Type B pancreatic cell (in vitro differentiated cells): ENCODE results near the gene RNF115. TPM values are rescaled to one million over a fixed set of nuclear protein-coding genes. Genes with fewer than 3 reads are reported as not detected.

Source experiments
- DNase-seq: peaks from one replicate; pipeline ENCODE4 v3.0.0; 2021; ENCODE audit warnings: mixed read lengths; ENCODE audit not compliant: unreplicated experiment; ENCODE audit errors: extremely low spot score
- H3K27ac Mint-ChIP-seq: 2 replicates; pipeline ENCODE4 v1.8.0; 2021; ENCODE audit warnings: mild to moderate bottlenecking, mixed read lengths
- H3K27me3 Mint-ChIP-seq: 2 replicates; pipeline ENCODE4 v1.8.0; 2021; ENCODE audit warnings: mixed read lengths
- H3K36me3 Mint-ChIP-seq: 2 replicates; pipeline ENCODE4 v1.8.0; 2021; ENCODE audit warnings: mixed read lengths
- H3K4me1 Mint-ChIP-seq: one replicate; pipeline ENCODE4 v1.8.0; 2021; ENCODE audit warnings: mixed read lengths; ENCODE audit not compliant: unreplicated experiment
- H3K4me3 Mint-ChIP-seq: 2 replicates; pipeline ENCODE4 v1.8.0; 2021; ENCODE audit warnings: mild to moderate bottlenecking, mixed read lengths
- H3K9me3 Mint-ChIP-seq: 2 replicates; pipeline ENCODE4 v1.8.0; 2021; ENCODE audit warnings: mixed read lengths
- total RNA-seq: library from RNA; stranded (reverse); gene quantifications from 2 replicates; pipeline ENCODE4 v1.2.1, GENCODE V29; 2021; ENCODE audit warnings: low replicate concordance
- TF ChIP-seq, protein P1 (sequence below): fragments of 200-600 bp; sonication (generic); conservative IDR thresholded peaks from 2 replicates; pipeline ENCODE4 v1.5.0; 2021; ENCODE audit warnings: antibody characterized with exemption, mild to moderate bottlenecking

Gene RNF115
- total RNA-seq, 1 donor from 2014 or later: 10.6 TPM

DNA sequence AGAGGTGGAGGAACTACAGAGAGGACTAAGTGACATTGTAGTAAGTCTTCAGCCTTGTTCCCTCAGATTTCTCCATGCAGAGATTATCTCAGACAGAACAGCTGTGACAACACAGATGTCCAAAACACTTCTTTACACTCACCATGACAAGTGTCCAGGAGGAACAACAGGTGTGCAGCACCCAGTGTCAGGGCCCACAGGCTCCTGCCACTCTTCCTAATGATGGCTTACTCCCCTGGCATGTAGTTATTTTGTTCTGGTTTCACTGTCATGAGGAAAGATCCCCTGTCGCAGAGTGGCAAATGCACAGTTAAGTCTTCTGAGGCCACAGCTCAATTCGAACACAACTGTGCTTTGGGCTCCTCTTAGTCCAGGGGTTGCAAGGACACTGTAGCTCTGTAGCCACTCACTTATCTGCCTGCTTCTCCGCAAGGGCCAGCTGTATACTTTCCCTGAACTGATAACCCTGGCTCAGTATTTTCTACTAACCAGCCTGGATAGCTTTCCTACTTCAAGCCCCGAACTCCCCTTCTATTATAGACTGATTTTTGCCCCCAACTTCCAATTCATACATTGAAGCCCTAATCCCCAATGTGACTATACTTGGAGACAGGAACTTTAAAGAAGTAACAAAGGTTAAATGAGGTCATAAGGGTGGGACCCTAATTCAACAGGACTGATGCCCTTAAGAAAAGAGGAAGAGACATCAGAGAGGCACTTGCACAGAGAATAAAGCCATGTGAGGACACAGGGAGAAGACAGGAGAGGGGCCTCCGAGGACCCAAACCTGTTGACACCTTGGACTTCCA lies 127.9 kb downstream of the RNF115 start:
- Mint-ChIP-seq H3K9me3 (no peaks in the 10 kb centered on the region), H3K4me3 (no peak overlapping the region), H3K27ac (no peak overlapping the region), H3K4me1 (no peaks in the 10 kb centered on the region), H3K27me3 (peaks cover 13% of the 10 kb centered on the region), H3K36me3 (no peaks in the 10 kb centered on the region)
- DNase-seq: no peak
- TF ChIP-seq, protein P1, sequence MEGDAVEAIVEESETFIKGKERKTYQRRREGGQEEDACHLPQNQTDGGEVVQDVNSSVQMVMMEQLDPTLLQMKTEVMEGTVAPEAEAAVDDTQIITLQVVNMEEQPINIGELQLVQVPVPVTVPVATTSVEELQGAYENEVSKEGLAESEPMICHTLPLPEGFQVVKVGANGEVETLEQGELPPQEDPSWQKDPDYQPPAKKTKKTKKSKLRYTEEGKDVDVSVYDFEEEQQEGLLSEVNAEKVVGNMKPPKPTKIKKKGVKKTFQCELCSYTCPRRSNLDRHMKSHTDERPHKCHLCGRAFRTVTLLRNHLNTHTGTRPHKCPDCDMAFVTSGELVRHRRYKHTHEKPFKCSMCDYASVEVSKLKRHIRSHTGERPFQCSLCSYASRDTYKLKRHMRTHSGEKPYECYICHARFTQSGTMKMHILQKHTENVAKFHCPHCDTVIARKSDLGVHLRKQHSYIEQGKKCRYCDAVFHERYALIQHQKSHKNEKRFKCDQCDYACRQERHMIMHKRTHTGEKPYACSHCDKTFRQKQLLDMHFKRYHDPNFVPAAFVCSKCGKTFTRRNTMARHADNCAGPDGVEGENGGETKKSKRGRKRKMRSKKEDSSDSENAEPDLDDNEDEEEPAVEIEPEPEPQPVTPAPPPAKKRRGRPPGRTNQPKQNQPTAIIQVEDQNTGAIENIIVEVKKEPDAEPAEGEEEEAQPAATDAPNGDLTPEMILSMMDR: no peak

DNA sequence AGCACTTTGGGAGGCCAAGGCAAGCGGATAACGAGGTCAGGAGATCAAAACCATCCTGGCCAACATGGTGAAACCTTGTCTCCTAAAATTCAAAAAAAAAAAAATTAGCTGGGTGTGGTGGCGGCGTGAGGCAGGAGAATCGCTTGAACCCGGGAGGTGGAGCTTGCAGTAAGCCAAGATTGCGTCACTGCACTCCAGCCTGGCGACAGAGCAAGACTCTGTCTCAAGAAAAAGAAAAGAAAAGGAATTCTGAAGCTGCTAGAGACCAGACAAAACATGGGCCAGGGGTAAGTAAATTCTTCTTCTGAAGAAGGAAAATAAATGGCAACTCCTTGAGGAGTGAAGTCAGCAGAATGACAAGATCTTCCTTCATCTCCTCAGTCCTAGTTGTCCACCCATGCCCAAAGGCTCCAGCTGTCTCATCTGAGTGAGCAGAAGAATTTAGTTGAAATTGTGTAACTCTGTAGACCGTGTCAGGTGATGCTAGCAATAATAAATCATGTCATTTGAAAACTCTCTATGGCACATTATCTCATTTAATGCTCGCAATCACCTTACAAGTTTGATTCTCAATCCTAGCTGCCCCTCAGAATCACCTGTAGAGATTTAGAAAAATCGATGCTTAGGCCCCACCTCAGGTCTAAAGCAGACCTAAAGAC lies 131.0 kb downstream of the RNF115 start:
- Mint-ChIP-seq H3K27ac (no peak overlapping the region), H3K9me3 (no peaks in the 10 kb centered on the region)

DNA sequence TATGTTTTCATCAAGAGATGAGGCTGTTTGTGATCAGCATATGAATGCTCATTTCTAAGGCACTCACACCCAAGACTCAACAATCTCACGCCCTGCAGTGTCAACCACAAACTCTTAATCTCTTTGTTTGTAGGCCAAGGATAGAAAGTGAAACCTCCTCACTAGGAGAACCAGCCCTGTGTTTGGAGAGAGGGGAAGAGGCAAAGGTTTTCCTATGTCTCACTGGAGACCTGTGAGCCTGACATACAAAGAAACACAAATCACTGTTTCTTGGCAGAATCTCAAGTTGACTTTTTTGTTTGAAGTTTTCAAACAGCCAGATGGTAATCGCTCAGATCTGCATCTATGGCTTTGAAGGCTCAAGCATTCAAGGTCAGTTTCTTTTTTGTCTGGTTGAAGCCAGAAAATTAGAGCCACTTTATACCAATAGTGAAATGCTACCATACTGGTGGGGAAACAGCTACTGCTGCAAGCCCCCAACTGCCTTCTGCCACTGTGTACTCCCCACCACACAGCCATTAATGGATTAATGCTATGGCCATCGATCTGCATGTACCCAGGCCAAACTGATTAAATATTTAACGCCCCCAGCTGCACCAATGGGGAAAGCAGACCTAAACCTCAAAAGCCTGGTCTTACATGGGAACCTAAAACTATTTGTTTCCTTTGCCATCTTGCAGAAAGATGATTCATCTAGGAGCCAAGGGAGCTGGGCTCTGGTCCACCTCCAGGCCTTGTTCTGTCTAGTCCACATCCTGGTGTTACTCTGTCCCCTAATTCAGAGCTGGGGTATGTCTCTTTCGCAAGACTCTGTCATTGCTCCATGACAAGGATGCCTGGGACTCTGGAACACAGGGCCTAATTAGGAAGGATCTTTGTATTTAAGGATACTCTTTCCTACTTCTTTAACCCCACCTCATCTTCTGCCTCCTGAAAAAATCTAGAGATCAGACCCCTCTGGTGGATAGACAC lies 133.0 kb downstream of the RNF115 start:
- peaks cover 3% of the 10 kb centered on the region for H3K27me3 Mint-ChIP-seq
- DNase-seq: no peak
- no peak overlapping the region for H3K27ac Mint-ChIP-seq
- H3K9me3 Mint-ChIP-seq: no peaks in the 10 kb centered on the region
- TF ChIP-seq, protein P1: no peak
- H3K36me3 Mint-ChIP-seq: peaks cover 5% of the 10 kb centered on the region
- no peaks in the 10 kb centered on the region for H3K4me1 Mint-ChIP-seq
- no peak overlapping the region for H3K4me3 Mint-ChIP-seq

More for the DNA sequence above, 131.0 kb downstream of the RNF115 start:
- Mint-ChIP-seq H3K27me3 (peaks cover 3% of the 10 kb centered on the region), H3K4me1 (no peaks in the 10 kb centered on the region), H3K36me3 (peaks cover 5% of the 10 kb centered on the region), H3K4me3 (no peak overlapping the region)
- TF ChIP-seq, protein P1: no peak
- DNase-seq: no peak

DNA sequence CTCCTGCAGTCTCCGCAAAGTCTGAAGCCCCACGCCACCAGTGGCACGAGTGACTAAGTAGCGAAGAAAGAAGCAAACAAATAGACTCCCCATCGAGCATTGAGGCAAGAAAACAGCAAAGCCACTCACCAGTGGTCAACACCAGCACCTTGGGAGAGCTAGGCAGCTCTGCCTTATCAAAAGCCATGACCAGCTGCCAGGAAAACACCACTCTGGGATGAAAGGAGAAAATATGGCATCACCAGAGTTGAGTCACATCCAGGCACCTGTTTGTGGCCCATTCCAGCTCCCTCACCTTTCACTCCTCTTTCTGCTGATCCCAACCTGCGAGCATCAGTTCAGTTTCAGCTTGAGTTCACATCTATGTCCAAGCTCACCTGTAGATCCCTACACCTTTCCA lies 134.0 kb downstream of the RNF115 start:
- Mint-ChIP-seq H3K4me3 (no peak overlapping the region), H3K36me3 (peaks cover 5% of the 10 kb centered on the region), H3K27ac (no peak overlapping the region), H3K27me3 (peaks cover 3% of the 10 kb centered on the region), H3K4me1 (no peaks in the 10 kb centered on the region), H3K9me3 (no peaks in the 10 kb centered on the region)
- no peak for DNase-seq
- TF ChIP-seq, protein P1: no peak

DNA sequence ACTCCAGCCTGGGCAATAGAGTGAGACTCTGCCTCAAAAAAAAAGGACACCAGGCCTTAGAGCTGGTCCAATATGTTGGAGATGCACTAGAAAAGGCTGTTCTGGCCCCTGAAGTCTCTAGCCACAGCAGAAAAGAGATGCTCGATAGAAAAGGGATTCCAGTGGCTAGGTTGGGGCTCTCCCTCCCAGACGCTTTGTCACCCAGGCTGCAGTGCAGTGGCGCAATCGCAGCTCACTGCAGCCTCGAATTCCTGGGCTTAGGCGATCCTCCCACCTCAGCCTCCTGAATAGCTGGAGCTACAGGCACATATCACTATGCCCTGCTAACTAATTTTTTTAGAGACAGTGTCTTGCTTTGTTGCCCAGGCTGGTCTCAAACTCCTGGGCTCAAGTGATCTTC lies 135.0 kb downstream of the RNF115 start:
- TF ChIP-seq, protein P1: no peak
- Mint-ChIP-seq H3K9me3 (no peaks in the 10 kb centered on the region), H3K4me1 (no peaks in the 10 kb centered on the region), H3K36me3 (peaks cover 5% of the 10 kb centered on the region), H3K27me3 (peaks cover 3% of the 10 kb centered on the region), H3K27ac (no peak overlapping the region), H3K4me3 (no peak overlapping the region)
- no peak for DNase-seq
